Measurements from ENCODE around the gene STBD1.

GRCh38 chr4:76279462-76279861 lies 27.1 kb upstream of the STBD1 start:
- TF ChIP-seq CTCF (conservative IDR thresholded peaks at IDR 0.05; ENCODE audit: low read depth, low read length) (no peak), EZH2 (IDR thresholded peaks at IDR 0.05; ENCODE audit: borderline replicate concordance, low read depth, low read length, poor library complexity, severe bottlenecking) (no peak)

Data from A673 (cell line).